ENCODE measurements around the gene HECW1.

GRCh38 chr7:43509906-43510305 lies 397.5 kb downstream of the HECW1 start:
- no peak for TF ChIP-seq CTCF (conservative IDR thresholded peaks at IDR 0.05)
- TF ChIP-seq EZH2 (IDR thresholded peaks at IDR 0.05; ENCODE audit: low read depth) = no peak

Measured in PC-9 (cell line).